Measurements from ENCODE around the gene CYSTM1.
"Not testable (repeated sequence)": the region's sequence is repeated elsewhere in the genome, so short reads cannot be mapped to it uniquely, and the experiment has no call there.

CYSTM1 gene

DNA sequence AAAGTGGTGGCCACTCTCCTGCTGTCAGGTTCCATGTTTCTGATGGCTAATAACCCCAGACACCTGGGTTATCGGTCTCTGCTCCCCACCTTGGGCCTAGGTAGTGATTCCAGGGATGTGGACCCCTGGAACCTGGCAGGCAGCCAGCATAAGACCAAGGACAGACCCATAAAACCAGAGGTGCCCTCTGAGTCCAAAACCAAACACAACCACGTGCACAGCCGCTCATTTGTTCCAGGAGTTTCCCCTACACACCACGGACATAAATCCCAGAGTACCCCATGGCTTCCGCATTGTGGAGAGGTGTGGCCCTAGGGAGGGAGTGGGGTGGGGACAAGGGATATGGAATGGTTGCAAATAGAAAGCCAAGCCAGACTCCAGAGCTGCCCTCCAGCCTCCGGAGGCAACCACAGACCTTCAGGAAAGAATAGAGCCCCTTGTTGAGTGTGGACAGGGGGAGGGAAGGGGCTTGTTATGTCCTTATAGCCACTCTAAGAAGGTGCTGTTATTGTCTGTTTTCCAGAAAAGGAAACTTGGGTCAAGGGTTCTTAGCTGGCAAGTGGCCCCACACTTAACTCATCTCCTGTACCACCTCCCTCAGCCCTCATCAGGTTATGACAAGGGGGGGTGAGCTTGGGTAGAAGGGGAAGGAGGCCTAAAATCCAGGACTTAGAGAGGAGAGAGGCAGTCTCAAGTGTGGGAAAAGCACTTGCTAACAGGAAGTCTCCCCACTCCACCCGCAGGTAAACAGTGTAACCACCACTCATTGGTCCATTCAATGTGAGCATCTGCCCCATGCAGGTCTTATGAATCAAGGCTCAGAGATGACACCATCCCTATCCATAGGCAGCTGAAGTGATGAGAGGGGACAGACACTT, 23.6 kb upstream of the CYSTM1 start:
- DNase-seq, result no peak

DNA sequence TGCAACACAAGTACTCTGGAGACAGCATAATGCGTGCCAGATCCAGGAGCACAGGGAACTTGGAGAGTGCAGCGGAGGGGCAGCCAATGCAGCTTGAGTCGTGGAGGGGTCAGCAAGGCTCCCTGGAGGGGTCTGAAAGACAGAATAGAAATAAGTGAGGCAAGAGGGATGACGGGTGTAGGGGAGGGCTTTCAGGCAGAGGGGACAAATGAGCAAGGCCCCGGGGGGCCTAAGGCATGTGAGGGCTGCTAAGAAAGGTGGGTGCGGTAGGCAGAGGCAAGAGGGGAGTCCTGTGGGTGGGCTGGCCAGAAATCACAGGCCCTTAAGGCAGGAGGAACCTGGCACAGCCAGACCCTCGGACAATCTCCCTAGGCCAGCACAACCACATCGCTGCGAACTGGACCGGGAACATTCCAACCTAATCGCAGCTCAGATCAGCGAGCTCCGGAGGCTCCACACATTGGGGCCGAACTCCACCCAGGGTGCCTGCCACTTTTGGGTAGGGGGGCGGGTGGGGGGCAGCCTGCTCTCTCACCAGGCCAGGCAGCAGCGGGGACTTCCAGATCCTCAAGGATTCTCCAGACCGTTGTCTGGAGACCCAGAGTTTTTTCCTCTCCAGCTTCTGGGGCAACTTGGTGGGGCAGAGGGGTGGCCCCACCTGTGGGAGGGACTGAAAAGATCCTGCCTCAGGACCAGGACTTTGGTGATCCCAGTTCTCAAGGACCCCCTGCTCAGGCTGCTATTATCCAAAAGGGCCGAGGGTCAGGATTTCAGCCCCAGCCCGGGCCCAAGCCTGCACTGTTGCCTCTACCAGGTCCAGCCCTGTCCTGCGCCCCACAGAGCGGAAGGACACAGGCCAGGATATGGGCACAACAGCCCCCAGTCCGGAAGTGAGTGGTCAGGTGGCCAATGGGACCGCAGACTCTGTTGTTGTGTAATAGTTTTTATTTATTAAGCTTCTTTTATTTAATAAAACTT, 22.7 kb upstream of the CYSTM1 start:
- no peak for DNase-seq

DNA sequence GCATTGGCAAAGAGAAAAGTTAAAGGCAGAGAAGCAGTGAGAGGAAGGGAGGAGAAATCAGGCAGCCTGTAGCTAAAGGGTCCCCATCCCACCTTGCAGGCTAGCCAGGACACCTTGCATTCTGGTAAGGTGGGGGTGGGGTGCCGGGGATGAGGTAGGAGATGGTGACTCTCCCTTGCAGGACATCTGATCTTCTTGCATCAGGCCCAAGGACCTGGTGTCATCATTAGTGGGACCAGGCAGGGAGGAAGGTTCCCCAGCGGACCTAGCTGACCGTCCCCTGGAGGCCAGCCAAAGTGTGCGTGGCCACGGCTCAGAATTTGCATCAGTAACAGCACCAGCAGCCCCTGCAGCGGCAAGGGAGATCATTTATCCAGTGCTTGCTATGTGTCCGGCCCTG, 21.7 kb upstream of the CYSTM1 start:
- no peak for DNase-seq

DNA sequence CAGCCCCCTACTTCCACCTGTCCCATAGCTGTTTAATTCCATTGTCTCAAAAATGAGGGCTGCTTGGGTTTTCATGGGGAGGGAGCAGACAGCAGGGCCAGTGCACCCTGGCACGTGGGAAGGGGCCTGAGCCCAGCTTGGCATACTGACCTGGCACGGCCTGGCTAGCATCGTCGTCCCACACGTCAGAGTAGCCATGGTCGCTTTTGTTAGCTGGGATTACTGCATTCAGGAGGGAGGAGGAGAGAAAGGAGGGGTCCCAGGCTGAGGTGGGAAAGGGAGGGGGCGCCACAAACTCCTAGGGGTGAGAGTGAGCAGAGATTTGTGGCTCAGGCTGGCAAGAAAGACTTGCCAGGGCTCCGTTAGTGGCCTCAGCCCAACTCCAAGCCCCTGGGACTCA, 21.1 kb upstream of the CYSTM1 start:
- DNase-seq, result no peak

DNA sequence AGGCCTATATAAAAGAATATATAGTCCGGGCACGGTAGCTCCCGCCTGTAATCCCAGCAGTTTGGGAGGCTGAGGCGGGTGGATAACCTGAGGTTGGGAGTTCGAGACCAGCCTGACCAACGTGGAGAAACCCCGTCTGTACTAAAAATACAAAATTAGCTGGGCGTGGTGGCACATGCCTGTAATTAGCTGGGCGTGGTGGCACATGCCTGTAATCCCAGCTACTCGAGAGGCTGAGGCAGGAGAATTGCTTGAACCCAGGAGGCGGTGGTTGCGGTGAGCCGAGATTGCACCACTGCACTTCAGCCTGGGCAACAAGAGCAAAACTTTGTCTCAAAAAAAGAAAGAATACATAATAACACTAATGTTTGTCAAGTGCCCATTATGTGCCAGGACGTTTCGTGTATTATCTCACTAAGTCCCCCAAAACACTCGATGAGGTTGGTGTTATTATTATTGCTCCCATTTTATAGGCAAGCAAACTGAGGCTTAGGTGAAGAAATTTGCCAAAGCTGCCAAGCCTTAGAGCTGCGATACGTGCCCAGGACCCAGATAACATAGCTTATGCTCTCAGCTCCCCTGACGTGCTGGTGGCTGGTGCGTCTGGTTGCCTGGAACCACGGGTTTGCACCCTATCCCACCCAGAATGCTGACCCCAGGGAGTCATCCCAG, 20.1 kb upstream of the CYSTM1 start:
- not testable (repeated sequence) for DNase-seq

DNA sequence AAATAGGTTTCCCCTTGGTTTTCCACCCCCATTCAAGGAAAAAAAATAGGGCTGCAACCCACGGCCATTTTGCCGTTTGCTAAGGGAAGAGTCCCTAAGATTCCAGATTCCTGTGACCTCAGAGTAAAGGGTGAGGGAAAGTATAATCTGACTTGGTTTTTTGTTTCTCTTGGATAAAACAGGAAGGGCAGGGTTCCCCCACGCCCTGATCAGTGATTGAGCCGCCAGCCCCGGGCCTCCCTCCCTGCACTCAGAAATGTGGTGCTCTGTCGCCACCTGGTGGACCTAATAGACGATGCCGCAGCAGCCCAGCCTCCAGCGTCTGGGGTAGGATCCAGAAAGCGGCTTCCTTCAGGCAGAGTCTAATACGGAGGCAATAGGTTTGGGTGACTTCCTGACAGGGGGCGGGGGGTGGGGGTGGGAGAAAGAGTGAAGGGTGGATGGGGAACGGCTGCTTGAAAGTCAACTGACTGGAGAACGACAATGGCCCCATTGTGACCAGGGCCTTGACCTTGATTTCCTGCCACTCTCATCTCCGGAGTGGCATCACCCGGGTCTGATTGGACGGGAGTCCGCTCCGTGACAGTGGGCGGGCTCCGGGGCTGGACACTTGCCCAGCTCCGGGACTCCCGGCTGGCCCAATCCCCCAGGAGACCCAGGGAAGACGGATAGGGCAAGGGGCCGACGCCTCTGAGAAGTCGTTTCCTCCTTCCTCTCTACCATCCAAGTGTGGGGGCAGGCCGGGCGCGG, 17.8 kb upstream of the CYSTM1 start:
- DNase-seq, result peak; percentile 40

DNA sequence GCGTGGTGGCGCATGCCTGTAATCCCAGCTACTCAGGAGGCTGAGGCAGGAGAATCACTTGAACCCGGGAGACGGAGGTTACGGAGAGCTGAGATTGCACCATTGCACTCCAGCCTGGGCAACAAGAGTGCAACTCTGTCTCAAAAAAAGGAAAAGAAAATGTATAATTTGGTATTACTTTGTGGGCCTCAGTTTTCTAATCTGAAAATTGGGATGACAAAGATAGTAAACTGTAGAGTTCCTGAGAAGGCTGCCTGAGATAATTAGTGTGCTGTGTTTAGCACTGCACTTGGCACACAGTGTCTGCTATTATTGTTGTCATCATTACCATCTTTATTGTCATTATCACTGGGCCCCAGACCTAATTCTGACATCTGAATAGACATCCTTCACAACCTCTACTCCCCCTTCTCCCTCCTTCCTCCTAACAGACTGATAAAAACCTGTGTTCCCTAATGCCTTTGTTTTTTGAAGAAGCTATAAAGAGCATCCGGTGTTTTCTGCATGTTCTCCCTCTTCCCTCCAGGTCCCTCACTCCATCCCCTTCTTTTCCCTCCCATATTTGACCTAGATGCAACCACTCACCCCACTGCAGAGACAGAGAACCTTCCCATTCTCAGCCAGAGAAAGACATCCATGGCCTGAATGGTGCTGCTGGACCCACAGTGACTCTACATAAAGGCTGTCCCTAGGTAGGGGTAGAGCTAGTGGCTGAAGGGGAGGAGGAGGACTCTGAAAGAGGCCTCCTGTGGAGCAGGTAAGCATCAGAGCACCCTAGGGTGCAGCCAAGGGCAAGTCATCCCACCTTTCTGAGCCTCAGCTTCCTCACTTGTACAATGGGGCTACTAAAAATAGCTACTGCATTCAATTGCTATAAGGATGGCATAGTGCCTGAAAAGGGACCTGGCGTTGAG, 15.7 kb upstream of the CYSTM1 start:
- no peak for DNase-seq

DNA sequence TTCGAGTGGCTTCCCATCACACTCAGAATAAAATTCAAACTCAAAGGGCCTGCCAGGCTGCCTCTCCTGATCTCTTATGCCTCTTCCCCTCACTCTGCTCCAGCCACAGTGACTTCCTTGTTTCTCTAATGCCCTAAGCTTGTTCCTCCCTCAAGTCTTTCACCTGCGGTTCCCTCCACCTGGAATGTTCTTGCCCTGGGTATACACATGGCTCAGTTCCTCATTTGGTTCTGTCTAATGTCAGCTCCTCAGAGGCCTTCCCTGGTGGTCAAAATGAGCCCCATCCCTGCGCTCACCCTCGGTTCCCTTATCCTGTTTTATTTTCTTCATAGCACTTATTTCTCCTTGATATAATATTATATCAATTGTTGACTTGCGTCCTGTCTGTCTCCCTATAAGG, 12.7 kb upstream of the CYSTM1 start:
- no peak for DNase-seq

DNA sequence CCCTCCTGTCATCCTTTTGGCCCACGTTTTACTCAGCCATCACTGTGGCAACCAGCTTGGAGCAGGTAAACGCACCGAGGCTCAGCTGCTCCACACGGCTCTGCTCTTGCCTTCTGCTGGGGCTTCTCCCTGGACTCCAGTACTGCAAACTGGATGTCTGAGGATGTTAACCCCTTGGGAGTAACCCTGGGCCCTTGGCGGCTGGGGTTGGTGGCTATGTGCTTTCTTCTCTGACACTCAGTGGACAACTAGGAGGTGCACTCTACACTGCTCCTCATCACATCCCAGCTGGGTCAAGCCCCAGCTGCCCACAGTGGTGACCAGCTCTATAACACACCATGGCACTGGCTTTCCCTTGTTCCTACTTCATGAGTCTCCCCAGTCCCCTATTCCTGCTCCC, 12.2 kb upstream of the CYSTM1 start:
- DNase-seq, result no peak

DNA sequence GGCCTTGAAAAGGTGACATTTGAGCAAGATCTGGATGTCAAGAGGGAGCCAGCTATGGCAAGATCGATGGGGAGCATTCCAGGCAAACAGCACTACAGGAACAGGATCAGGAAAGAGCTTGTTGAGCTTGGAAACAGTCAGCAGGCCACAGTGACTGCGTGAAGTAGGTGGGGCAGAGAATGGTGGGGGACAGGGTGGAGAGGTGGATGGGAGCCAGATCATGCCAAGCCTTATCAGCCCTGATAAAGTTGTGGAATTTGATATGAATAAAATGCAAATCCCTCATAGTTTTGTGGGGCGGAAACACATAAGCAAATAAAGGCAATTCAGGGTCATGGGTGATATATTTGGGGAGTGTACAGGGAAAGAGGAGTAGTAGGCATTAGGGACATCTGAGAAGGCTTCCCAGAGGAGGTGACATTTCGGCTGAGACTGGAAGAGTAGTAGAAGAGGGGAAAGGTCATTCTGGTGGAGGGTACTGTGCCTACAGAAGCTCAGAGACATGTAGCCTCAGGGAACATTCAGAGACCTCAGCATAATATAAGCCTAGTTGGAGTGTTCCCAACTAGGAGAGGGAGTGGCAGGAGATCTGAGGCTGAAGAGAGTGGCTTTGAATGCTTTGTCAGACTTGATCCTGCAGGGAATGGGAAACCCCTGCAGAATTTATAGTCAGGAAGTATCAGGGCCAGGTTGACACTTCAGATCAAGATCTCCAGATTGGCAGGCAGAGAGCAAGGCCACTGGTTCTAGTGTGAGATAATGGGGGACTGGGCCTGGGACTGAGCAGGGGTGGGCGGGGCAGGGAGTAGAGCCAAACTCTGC, 9.7 kb upstream of the CYSTM1 start:
- DNase-seq, result no peak

DNA sequence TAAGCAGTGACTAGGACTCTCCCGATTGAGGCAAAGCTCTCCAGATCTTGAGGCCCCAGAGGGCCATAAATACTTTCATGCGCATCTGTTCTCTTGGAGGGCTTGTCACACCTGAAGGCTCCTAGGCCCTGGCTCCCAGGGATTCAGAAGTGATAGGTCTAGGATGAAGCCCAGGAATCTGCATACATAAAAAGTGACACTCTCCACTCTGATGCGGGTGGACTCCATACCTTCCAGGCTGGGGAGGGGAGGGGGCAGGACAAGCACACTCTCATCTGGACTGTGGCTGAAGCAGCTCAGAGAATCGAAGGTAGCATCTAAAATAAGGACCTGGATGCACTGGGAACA, 9.1 kb upstream of the CYSTM1 start:
- DNase-seq, result no peak

DNA sequence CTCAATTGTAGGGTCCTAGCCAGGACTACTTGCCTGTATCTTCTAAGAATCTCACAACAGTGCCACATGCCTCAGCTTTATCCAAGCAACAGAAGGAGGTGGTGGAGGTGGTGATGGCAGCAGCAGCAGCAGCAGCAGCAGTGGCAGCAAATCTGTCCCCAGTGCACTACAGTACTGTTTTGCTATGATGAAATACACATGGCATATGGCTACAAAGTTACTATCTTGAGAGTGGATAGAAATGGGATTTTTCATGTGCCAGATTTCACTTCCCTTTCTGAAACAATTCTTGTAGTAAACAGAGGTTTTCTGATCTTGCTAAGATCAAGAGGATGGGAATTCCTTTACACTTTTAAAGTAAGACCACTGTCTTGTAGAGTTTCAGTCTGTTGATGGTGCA, 8.1 kb upstream of the CYSTM1 start:
- DNase-seq, result no peak

DNA sequence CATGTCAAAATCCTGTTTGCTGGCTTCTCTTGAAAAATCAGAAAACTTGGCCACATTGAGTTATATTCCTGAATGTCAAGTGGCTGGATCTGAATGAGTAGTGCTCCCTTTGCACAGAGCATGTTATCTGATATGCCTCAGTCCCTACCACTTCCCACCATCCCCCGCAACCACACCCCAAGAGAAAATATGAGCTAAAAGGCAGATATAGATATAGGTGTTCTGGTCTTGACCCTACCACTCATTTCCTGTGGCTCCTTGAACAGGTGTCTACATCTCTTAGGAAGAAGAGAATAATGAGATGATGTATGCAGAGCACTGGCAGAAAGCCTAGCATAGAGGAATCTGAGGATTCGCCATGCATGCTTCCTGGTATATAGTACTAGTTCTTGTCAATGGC, 6.6 kb upstream of the CYSTM1 start:
- DNase-seq, result no peak

DNA sequence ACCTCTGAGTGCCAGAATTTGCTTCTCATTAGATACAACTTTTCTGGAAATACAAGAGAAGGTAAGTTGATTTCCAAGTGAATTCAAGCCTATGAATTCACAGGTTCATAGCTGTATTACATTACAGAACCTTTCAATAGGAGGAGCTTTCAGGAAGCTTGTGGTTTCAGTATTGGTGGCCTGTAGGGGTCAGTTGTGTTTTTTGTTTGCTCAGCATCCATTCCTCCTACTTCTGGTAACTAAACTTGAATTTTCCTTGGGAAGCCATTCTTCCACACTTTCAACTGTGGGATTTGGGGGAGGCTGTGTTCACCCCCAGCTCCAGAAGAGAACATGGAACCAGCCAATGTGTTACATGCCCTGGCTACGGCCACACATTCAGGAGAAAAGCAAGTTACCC, 5.6 kb upstream of the CYSTM1 start:
- DNase-seq, result no peak

DNA sequence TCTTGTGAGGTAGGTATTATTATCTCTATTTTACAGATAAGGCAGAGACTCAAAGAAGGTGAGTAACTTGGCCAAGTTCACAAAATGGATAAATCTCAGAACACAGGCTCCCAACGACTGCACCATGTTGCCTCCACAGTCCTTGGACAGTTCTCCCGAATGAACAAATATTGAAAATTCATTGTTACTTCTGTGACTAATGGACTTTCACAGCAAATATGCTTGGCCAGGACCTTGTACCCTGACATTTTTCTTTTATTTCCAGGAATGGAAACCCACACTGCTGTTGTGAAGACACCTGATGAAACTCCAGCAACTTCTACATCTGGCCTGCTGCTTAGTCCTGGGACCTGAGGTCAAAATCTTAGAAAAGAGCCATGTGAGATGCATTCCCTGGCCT, 2.5 kb upstream of the CYSTM1 start:
- DNase-seq, result no peak

DNA sequence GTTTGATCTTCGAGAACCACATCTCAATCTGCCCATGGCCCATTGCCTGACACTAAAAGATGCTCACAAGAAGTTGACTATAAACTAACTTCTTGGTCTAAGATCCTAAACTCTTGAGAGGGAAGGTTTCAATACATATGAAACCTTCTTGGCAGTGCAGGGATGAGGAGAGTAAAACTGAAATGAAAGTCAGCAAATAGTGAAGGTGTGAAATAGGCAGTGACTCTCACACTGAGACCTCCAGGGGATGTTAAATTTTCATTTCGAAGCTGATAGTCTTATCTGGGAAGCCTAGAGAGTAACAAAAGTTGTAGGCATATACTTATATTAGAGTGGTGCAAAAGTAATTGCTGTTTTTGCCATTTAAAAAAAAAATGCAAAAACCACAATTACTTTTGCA, 974 bp upstream of the CYSTM1 start:
- no peak for DNase-seq

DNA sequence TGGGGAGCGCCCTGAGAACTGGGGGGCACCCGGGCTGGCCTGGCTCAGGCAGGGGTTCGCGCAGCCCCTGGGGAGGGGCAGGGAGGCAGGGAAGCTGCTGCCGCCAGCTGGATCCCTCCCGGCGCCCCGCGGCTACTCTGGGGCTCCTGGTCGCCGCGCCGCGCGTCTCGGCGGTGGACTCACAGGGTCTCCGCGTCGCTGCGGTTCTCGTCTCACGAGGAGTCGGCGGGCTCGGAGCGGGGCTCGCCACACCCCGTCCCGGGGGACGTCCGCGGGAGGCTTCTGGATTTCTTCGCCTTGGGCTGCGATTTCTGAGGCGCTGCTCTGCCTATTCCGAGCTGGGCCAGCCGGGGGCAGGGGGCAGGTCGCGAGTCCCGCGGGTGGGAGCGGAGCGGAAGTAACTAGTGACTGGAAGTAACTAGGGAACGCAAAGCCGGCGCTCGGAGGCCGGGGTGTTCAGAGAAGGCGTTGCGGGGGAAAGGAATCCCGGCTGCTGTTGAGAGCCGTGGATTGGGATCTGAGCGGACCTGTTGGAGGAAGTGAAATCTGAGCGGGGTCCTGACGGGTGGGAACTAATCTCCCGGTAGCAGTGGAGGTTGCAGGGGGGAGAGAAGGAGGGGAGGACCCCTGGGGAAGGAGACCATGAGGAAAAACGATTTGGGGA, 511 bp downstream of the CYSTM1 start:
- DNase-seq, result peak; percentile 72

DNA sequence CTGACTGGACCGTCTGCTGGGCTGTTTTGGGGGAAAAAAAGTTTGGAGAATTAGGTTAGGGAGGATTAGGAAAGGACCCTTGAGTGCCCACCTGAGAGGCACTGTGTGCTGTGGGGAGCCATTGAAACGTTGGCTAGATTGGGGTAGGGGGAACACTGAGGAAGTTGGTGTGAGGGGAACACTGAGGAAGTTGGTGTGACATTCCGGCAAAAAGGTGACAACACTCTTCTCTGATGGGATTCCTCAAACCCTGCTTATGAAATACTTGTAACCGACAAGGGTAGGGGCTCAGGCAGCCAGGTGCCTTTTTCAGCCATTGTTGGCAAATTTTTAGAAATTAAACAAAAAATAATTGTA, 1.0 kb downstream of the CYSTM1 start:
- DNase-seq, result no peak

DNA sequence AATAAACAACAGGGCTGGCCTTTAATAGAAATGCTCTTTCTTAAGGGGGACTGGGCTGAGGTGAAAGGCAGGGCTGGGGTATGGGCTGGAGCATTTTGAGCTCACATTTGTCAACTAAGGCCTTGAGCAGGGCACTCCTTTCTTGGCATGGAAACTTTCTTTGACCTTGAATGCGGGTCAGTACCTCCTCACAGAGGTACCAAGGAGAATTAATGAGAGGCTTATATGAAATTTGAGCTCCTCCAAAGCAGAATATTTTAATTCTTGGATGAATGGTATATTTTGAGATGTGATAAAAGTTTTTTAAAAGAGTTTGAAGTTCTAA, 3.1 kb downstream of the CYSTM1 start:
- no peak for DNase-seq

DNA sequence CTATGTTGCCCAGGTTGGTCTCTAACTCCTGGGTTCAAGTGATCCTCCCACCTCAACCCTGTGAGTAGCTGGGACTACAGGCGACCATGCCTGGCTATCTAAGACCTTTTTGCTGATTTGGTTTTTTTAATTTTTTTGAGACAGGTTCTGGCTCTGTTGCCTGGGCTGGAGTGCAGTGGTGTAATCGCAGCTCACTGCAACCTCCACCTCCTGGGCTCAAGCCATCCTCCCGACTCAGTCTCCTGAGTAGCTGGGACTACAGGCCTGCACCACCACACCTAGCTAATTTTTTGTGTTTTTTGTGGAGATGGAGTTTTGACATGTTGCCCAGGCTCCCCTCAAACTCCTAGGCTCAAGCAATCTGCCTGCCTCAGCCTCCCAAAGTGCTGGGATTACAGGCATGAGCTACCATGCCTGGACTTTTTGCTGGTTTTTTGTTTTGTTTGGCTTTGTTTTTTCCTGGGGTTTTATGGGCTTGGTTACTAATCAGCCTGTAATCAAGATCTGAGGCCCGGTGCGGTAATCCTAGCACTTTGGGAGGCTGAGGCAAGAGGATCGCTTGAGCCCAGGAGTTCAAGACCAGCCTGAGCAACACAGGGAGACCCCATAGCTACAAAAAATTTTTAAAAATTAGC, 3.6 kb downstream of the CYSTM1 start:
- no peak for DNase-seq
